Stimulated activated CD4-positive, alpha-beta T cell treated with anti-CD3 and anti-CD28 coated beads, Interleukin-12 subunit alpha, Interleukin-12 subunit beta, amount 100 ng/mL, for 48 hours (primary cell): ENCODE data around the gene IGF2BP3.
"Not testable (repeated sequence)": the region's sequence is repeated elsewhere in the genome, so short reads cannot be mapped to it uniquely, and the experiment has no call there.

Experiments
- DNase-seq, 3 donors: peaks; one replicate each; pipeline ENCODE4 v3.0.0-alpha.2; 2020; ENCODE audit warnings: low read depth in 2 of 3, low spot score in 1 of 3

The IGF2BP3 gene

GRCh38 chr7:23343806-23344475 lies 126.3 kb downstream of the IGF2BP3 start:
- no peak for DNase-seq

- DNase-seq = no peak
Observed at GRCh38 chr7:23343102-23343501, 127.2 kb downstream of the IGF2BP3 start.

GRCh38 chr7:23341846-23342598 lies 128.3 kb downstream of the IGF2BP3 start:
- no peak for DNase-seq

- DNase-seq = no peak
Observed at GRCh38 chr7:23338863-23339262, 131.4 kb downstream of the IGF2BP3 start.

GRCh38 chr7:23338439-23338838 lies 131.9 kb downstream of the IGF2BP3 start:
- no peak for DNase-seq

- DNase-seq = no peak
Observed at GRCh38 chr7:23337374-23337773, 132.9 kb downstream of the IGF2BP3 start.

- DNase-seq = no peak
Observed at GRCh38 chr7:23336799-23337283, 133.4 kb downstream of the IGF2BP3 start.

- DNase-seq = no peak
Observed at GRCh38 chr7:23336086-23336485, 134.2 kb downstream of the IGF2BP3 start.

- DNase-seq = no peak
Observed at GRCh38 chr7:23335621-23336020, 134.7 kb downstream of the IGF2BP3 start.

- no peak for DNase-seq
Observed at GRCh38 chr7:23335136-23335535, 135.2 kb downstream of the IGF2BP3 start.

GRCh38 chr7:23334482-23335056 lies 135.7 kb downstream of the IGF2BP3 start:
- no peak for DNase-seq

GRCh38 chr7:23333671-23334246 lies 136.5 kb downstream of the IGF2BP3 start:
- no peak for DNase-seq

- DNase-seq = no peak
Observed at GRCh38 chr7:23332910-23333612, 137.2 kb downstream of the IGF2BP3 start.

GRCh38 chr7:23332193-23332592 lies 138.1 kb downstream of the IGF2BP3 start:
- no peak for DNase-seq

- no peak for DNase-seq
Observed at GRCh38 chr7:23331132-23331531, 139.2 kb downstream of the IGF2BP3 start.

- DNase-seq = no peak
Observed at GRCh38 chr7:23315366-23315765, 154.9 kb downstream of the IGF2BP3 start.

- DNase-seq = not testable (repeated sequence)
Observed at GRCh38 chr7:23312141-23312540, 158.2 kb downstream of the IGF2BP3 start.

GRCh38 chr7:23308754-23309153 lies 161.5 kb downstream of the IGF2BP3 start:
- DNase-seq = no peak

- no peak for DNase-seq
Observed at GRCh38 chr7:23306936-23307521, 163.3 kb downstream of the IGF2BP3 start.

GRCh38 chr7:23299770-23300300 lies 170.5 kb downstream of the IGF2BP3 start:
- DNase-seq = no peak
